ENCODE data around the gene CALML3.

CALML3 gene

DNA sequence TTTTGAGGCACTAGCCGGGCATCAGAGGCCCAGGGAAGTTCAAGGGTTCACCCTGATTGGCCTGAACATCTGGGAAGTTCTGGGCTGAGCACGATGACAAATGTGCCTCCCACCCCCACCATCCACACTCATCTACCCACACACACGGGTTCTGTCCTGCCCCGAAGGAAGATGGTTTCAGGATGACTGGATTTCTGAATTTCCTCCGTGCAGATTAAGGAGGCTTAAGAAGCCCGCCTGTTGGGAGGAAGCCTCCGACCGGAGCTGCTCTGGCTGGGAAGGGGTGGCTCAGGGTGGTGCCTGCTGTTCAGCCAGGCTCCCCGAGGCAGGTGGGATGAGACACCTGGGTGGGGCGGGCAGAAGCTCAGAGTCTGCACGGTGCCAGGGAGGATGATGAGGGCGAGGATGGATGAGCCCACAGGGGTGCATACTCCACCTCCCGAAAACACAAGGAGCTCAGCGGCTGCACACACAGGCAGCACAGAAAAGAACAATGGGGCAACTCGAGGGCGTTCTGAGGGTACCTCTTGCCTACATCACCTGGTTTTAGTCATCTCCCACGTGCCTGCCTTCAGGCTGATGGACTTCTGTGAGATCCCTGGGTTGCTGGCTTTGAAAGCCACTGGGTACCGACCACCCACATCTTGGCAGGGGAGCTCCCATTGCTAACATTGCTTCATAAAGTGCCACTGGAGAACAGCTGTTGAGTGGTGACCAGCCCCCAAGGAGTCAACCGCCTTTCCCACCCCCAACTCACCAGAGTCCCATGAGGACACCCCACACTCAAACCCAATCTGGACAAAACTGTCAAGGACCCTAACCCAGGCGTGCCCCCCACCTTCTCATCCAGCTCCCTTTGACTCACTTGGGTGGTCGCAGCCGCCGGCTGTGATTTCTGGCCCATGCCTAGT, 41.2 kb downstream of the CALML3 start:
- peak in 12 of 56 donors; percentile 15 to 58 (median 26) for DNase-seq

DNA sequence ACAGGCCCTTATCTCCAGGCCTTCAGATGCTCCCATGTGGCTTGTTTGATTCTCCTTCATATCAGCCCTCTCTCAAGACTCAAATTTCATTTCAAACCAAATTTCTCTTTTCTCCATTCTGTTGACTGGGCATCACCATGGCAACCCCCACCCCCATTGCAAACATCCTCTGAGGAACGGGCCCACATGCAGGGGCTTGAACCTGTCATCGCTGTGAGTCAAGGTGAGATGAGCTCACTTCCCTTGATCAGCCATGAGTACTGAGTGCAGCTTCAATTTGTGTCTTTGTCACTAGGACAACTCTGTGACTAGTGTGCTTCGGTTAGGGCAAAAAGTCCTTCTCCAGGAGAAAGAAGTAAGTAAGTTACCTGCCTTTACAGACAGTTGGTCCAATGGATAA, 41.9 kb downstream of the CALML3 start:
- peak in 23 of 56 donors; percentile 6 to 75 (median 49) for DNase-seq

DNA sequence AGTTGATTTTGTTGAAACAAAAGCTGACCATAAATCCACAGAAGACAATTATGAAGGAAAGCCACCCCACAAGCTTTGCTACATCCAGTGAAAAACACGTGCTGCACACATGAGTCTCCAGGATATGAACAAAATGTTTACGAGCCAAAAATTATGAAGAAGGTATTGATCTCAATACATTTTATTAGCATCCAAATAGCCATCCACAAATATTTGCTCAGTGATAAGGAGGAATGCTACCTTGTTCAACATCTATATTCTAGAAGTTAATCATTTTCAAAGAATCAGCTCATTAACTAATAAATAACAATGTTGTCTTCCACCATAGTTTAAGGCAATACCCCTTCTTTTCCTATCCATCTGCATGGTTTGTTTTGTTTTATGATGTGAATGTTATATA, 42.7 kb downstream of the CALML3 start:
- no peak for DNase-seq

DNA sequence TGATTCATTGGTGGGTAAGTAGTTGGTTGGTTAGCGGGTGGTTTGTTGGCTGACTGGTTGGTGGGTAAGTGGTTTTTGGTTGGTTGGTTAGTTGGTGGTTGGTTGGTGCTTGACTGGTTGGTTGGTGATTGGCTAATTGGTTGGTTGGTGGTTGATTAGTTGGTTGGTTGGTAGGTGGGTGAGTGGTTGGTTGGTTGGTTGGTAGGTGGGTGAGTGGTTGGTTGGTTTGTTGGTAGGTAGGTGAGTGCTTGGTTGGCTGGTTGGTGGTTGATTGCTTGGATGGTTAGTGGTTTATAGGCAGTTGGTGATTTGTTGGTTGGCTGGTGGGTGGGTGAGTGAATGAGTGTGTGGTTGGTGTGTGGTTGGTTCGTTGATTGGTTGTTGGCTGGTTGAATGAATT, 44.2 kb downstream of the CALML3 start:
- no peak for DNase-seq

DNA sequence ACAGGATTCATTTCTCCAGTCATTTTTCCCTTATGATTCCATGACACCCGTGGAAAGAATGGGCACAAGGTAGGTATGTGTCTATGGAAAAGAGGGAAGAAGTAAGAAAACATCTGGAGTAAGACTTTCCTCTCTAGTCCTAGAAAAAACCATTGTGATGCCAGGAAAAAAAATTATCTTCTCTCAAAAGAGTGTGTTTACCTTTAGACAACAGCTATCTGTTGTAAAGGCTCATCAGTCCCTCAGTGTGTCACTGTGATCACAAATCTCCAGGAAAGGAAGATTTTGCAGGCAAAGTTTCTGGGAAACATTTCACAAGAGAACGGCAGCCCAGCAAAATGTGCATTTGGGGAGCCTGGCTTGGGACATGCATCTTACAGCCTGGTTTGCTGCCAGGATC, 44.8 kb downstream of the CALML3 start:
- no peak for DNase-seq

DNA sequence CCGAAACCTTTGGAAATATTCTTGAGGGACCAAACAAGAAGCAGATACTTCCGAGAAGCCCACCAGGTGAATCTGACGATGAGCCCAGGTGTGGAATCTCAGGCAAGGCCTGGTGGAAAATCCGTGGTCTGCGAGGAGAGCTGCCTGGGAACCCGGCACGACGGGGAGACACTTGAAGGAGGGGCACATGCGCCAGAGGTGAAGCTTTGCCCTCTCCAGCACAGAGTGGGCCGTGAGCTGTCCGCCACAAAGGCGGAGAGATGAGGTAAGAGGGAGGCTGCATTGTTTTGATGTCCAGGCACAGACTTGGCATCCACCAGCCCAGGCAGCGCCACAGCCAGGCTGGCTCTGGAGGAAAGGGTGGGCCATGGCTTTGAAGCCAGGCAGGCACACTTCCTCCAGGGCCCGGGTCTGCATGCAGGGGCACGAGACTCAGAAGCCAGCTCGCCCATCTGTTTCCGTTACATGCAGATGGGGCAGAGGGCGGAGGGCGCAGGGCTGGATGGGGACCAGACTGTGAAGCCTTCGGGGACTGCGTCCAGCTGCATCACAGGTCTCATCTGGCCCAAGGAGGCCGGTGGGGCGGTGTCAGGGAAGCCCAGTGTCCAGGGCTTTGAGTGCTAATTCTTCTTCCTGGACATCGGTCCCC, 45.4 kb downstream of the CALML3 start:
- no peak for DNase-seq

DNA sequence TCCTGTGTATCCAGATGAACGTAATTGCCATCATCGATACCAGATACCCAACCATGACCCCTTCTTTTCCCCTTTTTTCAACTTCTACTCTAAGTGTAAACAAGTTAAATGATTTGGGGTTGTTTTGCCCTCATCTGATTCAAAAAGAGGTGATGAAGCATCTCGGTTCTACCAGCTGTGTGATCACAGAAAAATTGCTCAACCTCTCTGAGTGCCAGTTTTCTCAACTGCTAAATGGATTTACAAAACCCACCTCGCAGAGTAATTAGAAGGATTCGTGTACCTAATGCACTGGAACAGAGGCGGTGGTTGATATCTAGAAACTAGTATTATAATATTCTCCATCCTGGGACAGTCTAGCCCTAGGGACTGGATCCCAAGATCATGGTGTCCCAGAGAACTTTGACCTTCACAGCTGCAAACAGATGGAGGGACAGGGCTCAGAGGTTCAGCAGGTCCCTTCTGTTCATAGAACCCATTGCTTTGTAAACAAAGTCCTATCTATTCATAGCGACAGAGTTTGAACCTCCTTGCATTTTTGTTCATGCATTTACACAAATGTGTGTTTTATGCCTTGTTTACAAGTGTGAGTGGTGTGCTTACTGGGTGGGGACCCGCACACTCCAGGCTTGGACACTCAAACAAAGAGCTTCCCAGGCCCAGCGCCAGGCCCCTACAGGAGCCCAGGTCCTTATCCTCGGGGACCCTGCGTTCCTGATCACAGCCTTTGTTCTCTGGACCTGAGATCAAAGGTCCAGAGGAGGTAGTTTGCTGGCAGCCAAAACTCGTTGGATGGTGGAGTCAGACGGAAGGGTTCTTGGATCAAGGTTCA, 46.4 kb downstream of the CALML3 start:
- no peak for DNase-seq

DNA sequence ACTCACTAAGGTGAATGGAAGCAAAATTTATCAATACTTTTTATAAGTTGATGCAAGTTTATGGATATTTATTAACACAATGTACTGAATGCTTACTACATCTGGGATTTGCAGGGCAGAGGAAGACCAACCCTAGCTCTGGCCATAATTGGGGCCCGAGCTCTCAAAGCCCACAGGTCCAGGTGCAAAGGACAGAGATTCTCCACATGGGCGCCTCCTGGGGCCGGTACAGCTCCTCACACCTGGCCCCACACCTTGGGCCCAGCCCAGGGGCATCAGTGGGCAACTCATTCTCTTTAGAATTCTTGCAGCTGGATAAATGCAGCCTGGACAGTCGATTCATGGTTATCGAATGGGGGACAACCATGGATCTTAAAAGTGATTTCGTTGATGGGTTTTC, 47.1 kb downstream of the CALML3 start:
- DNase-seq = no peak

DNA sequence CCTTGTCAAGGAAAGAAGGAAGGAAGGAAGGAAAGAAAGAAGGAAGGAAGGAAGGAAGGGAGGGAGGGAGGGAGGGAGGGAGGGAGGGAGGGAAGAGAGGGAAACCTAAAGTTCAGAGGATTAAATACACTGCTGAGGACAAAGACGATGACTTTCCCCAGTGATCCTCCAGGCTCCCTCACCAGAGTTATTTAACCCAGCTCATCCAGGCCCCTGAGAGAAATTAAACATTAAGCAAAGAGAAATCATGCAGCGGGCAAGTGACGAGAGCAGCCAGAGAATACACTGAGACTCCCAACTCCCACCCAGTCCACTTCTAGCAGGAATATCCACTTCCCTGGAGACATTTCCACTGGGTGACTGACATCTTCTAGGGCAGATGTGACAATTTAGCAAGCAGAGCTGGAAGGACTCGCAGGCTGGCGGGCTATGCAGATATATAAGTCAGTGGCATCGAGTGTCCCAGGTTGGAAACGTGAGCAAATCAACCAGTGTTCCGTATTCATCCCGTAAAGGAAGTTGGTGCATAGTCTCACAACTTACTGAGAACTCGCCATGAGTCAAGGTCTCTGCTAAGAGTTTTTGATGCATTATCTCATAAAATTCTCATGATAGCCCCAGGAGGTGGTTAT, 48.7 kb downstream of the CALML3 start:
- no peak for DNase-seq

DNA sequence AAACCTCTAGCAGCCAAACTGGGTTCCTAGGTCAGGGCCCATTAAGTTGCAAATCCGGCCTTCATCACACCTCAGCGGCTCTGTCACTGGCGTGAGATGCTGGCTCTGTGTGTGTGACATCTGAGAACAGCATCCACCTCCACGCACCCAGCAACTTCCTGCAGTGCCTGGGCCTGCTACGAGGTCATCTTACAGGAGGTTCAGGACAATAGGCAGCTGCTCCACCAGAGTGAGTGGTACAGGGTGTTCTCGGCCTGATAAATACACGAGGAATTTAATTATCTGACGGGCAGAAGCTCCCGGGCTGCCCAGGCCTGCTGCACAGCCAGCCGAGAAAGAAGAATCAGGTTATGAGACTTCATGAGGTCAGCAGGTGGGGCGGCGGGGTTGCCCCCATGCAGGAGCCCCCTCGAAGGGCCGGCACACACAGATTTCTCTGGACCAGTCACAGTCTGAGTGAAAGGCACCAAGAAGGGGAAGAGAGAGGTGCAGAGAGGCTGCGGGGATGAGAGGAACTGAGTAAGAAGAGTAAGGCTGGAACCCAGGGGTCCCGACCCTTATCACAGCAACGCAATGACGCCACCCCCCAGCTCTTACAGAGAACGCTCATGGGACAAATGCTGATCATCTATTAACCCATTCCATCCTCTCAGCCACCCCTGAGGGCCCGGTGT, 49.3 kb downstream of the CALML3 start:
- no peak for DNase-seq

DNA sequence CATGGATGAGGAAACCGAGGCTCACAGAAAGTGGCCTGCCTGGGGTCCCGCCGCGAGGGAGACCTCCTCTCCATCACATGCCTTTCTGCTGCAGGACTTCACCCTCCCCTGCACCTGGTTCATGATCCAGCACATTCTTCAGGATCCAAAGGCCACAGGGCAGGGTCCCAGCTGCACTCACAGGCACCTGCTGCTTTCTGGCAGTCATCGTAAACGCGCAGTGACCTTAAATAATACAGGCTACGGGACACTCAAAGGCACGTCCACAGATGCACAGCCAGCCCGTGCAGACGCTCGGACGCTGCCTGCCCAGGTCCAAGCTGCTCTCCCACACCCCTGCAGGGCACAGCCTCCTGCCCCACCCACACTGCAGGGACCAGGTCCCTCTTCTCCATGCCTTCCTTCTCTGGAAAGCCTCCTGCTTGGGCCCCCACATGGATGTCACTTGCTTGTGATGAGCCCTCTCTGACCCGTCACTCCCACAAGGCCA, 49.9 kb downstream of the CALML3 start:
- DNase-seq = no peak

DNA sequence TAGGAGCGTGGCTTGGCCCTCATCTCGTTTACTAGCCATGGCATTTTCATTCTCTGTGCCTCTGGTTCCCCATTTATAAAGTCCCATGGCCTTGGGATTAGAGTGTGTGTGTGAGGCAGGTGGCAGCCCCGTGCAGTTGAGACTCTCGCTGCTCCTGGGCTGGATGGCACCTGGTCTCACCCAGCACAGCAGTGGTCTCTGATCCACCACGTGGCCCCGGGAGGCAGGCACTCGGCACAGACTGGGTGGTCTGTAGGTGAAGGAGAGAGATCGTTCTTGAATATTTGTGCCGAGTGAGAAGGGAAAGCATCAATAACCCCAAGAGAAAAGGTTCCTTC, 50.4 kb downstream of the CALML3 start:
- DNase-seq = no peak

DNA sequence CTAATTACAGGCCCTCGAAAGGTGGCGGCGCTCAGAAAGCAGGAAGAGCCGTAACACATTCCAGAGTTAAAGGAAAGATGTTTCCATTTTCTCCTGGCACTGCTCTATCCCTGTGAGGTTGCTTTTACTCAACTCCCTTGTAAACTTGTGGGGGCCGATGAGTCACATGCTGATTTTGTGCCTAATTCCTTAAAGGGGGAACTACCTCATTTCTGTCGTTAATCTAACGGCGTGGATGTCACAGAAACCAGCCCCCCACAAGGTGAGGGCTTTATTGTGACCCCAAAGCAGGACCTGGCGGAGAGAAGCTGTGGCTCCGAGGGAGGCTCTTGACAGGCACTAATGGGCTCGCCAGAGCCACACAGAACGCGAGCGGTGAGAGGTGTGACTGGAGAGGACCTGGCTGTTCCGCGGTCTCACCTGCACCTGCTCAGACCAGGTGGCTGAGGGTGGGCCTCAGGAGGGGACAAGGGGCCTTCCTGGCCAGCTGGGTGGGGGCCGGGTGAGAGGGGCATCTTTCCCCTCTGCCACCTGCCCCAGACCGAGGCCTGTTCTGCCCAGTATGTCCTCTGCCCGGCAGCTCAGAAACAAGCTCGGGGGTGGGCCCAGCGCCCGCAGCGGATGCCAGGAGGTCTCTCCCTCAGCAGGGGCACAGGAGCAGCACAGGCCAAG, 50.9 kb downstream of the CALML3 start:
- DNase-seq = peak in 8 of 56 donors; percentile 17 to 48 (median 34)

DNA sequence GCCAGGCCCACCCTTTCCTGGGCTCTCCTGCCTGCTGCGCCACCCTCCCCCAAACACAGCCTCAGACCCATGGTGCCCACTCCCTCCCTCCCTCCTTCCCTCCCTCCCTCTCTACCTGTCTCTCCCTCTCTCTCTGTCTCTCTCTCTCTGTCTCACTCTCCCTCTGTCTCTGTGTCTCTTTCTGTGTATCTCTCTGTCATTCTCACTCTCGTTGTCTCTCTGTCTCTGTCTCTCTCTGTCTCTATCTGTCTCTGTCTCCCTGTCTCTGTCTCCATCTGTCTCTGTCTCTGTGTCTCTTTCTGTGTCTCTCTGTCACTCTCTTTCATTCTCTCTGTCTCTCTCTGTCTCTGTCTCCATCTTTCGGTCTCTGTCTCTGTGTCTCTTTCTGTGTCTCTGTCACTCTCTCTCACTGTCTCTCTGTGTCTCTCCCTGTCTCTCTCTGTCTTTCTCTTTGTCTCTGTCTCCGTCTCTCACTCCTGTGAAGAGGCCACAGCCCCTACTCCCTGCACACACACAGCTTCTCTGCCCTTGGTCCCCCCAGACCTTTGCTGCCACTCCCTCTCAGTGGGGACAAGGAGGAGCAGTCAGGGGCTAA, 51.5 kb downstream of the CALML3 start:
- DNase-seq = no peak

Measured in nucleus accumbens (tissue), 56 donors.